GM12878 (cell line): ENCODE results near the gene SLC66A3. TPM values are rescaled to one million over a fixed set of nuclear protein-coding genes. Genes with fewer than 3 reads are reported as not detected.

Source experiments
- ATAC-seq: fragments of 200-7000 bp; cut with Tn5 transposase; 3 replicates; pipeline ENCODE4 v1.9.1; 2020; ENCODE audit warnings: mild to moderate bottlenecking, moderate library complexity
- BruUV-seq: library from RNA; stranded (reverse); fragments of 400-500 nt; replicated peaks from 2 replicates; lab custom pipeline; 2021; lab: Mats Ljungman, UMichigan
- CTCF ChIA-PET: fragments of 300-600 bp; sonication (Branson Sonifier 250); formaldehyde crosslinking; extraction: SDS; loops from one replicate; lab custom pipeline; 2021; ENCODE audit warnings: inconsistent platforms; lab: Yijun Ruan, JAX
- POLR2A ChIA-PET: fragments of 350-600 bp; formaldehyde crosslinking; extraction: SDS; loops from one replicate; lab custom pipeline; 2021; ENCODE audit warnings: inconsistent platforms; lab: Charles Lee
- RAD21 ChIA-PET: fragments of 300-600 bp; sonication (Branson Sonifier 250); formaldehyde crosslinking; loops from one replicate; lab custom pipeline; 2023; ENCODE audit warnings: antibody characterized with exemption; ENCODE audit not compliant: unreplicated experiment; lab: Charles Lee
- SMC1A ChIA-PET: fragments of 300-600 bp; sonication (Branson Sonifier 250); formaldehyde crosslinking; loops from one replicate; lab custom pipeline; 2023; ENCODE audit not compliant: unreplicated experiment, uncharacterized antibody; lab: Charles Lee
- DNase-seq: peaks from one replicate; pipeline ENCODE4 v3.0.0-alpha.2; 2011; ENCODE audit warnings: low read depth, low spot score
- FAIRE-seq: peaks from 3 replicates; lab custom pipeline; 2011; peaks lifted over from hg19 to GRCh38; lab: Jason Lieb, UNC
- H2AFZ ChIP-seq: 2 replicates; pipeline ENCODE4 v1.6.0; 2011; ENCODE audit warnings: low read depth, low read length, control low read depth; ENCODE audit not compliant: control insufficient read depth
- H3K27ac ChIP-seq: 2 replicates; pipeline ENCODE4 v1.5.1; 2011; ENCODE audit warnings: control low read depth; ENCODE audit not compliant: control insufficient read depth, insufficient read depth
- H3K27me3 ChIP-seq, 2 experiments: replicated peaks in 1 of 2; 2 replicates each; pipeline versions ENCODE4 v1.6.0 to v1.6.1; 2011; ENCODE audit warnings: low read length in 1 of 2; ENCODE audit not compliant: control insufficient read depth in 2 of 2, insufficient read depth in 2 of 2
- H3K36me3 ChIP-seq, 2 experiments: 2 replicates each; pipeline ENCODE4 v1.5.1; 2011; ENCODE audit warnings: low read length in 1 of 2; ENCODE audit not compliant: control insufficient read depth in 2 of 2, insufficient read depth in 2 of 2
- H3K4me1 ChIP-seq: 2 replicates; pipeline ENCODE4 v1.6.1; 2011; ENCODE audit warnings: mild to moderate bottlenecking, low read length, moderate library complexity, mixed read lengths; ENCODE audit not compliant: control insufficient read depth, insufficient read depth
- H3K4me2 ChIP-seq: 2 replicates; pipeline ENCODE4 v1.6.0; 2011; ENCODE audit warnings: control low read depth; ENCODE audit not compliant: control insufficient read depth, insufficient read depth
- H3K4me3 ChIP-seq: fragments of 200-600 bp; sonication (generic); 2 replicates; pipeline ENCODE4 v1.5.1; 2016
- H3K79me2 ChIP-seq: 2 replicates; pipeline ENCODE4 v1.6.0; 2011; ENCODE audit warnings: low read length; ENCODE audit not compliant: control insufficient read depth, insufficient read depth
- H3K9ac ChIP-seq: 2 replicates; pipeline ENCODE4 v1.8.0; 2011; ENCODE audit warnings: low read length, control low read depth, mixed read lengths; ENCODE audit not compliant: control insufficient read depth, insufficient read depth
- H3K9me3 ChIP-seq: replicated peaks from 3 replicates; pipeline ENCODE4 v1.5.1; 2011; ENCODE audit warnings: mild to moderate bottlenecking, low read length; ENCODE audit not compliant: control insufficient read depth, insufficient read depth
- H4K20me1 ChIP-seq: 2 replicates; pipeline ENCODE4 v1.6.0; 2011; ENCODE audit not compliant: control insufficient read depth, insufficient read depth
- CBX3 ChIP-seq: fragments of 200-600 bp; sonication (generic); IDR thresholded peaks from 2 replicates; pipeline ENCODE4 v1.6.1; 2016; ENCODE audit warnings: low read depth, borderline replicate concordance
- FOS ChIP-seq: IDR thresholded peaks from 3 replicates; pipeline ENCODE4 v1.6.1; 2011; ENCODE audit warnings: borderline replicate concordance; ENCODE audit not compliant: insufficient read length; ENCODE audit errors: extremely low read depth
- FOXM1 ChIP-seq: IDR thresholded peaks from 2 replicates; pipeline ENCODE4 v1.6.1; 2012; ENCODE audit warnings: low read depth, mild to moderate bottlenecking, inconsistent platforms, low read length, moderate library complexity
- MTA3 ChIP-seq: IDR thresholded peaks from 2 replicates; pipeline ENCODE4 v1.6.1; 2012; ENCODE audit warnings: low read length, inconsistent platforms, borderline replicate concordance
- WGBS: methylation state at CpG from one replicate; pipeline ENCODE4 v1.1.6; 2016; ENCODE audit warnings: low lambda C conversion rate; ENCODE audit not compliant: insufficient replicate concordance, insufficient coverage; ENCODE audit errors: missing lambda C conversion rate; 5-methylcytosine and 5-hydroxymethylcytosine counted together
- in situ Hi-C: fragments of 300-500 bp; cut with MboI; formaldehyde crosslinking; loops from 9 replicates; pipeline ENCODE4 v1.14.3; 2018; ENCODE audit warnings: mixed read lengths
- intact Hi-C: fragments of 100-400 bp; cut with micrococcal nuclease; formaldehyde crosslinking; loops from one replicate; pipeline ENCODE4 v1.14.2; 2022; ENCODE audit not compliant: unreplicated experiment
- polyA plus RNA-seq, 11 experiments: library from polyadenylated mRNA; depleted of rRNA in 4 of 11; unstranded in 6 of 11; stranded (reverse) in 5 of 11; fragments of >200 nt; fragmentation: Nextera tagmentation in 4 of 11; fragmentation: Illumina TruSeq in 1 of 11; extraction: Ambion mirVana in 4 of 11; extraction: Trizol in 1 of 11; gene quantifications; 1 replicate in 1 of 11; 2 replicates in 10 of 11; pipeline versions ENCODE4 v1.2.1 to v1.2.3, GENCODE V29; 2011 to 2016; ENCODE audit warnings: inconsistent platforms in 2 of 11, missing spikeins in 2 of 11, low read depth in 1 of 11
- total RNA-seq, 4 experiments: library from RNA; depleted of rRNA in 3 of 4; stranded (reverse); fragments of >200 nt in 3 of 4; fragmentation: Illumina TruSeq in 1 of 4; extraction: Trizol in 1 of 4; gene quantifications; 2 replicates each; pipeline versions ENCODE4 v1.2.1 to v1.2.3, GENCODE V29; 2013 to 2021
- TF ChIP-seq, protein P1 (sequence below): fragments of 450-650 bp; IDR thresholded peaks from 2 replicates; pipeline ENCODE4 v1.6.1; 2017; ENCODE audit warnings: low read depth, mild to moderate bottlenecking, moderate library complexity
- TF ChIP-seq, protein P2 (sequence below): IDR thresholded peaks from 2 replicates; pipeline ENCODE4 v1.6.1; 2011; ENCODE audit warnings: mild to moderate bottlenecking, low read depth, low read length, moderate library complexity; ENCODE audit not compliant: insufficient replicate concordance

SLC66A3 gene
- total and polyA plus RNA-seq, 10 of the 15 experiments (the other 5 are each of a cell fraction or from before 2014, with no cell fraction given), result 1.4 to 14.2 (median 6.4) TPM

DNA sequence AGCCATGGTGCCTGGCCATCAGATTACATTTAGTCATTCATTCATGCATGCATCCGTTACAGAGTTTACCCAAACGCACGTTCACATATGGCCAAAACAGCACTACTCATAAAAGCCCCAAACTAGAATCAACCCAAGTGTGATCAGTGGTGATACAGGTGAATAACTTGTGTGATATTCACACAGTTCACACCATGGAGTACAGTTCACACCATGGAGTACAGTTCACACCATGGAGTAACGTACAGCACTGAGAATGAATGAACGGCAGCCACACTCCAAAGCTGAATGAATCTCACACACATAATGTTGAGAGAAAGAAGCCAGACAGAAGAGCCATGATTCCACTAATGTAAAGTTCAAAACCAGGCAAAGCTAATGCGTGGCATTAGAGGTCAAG is 12.3 kb upstream of the SLC66A3 start:
- POLR2A ChIA-PET, result interaction anchor here (0.7 kb wide), 1 partner anchor 19 kb away, joined by 7 read pairs; no protein-coding TSS in a partner anchor
- intact Hi-C loops (no loop called here), in situ Hi-C loops (no loop called here)
- Histone ChIP-seq H3K79me2 (no peaks in the 10 kb centered on the region), H2AFZ (no peak overlapping the region), H3K36me3 (no peaks in the 10 kb centered on the region), H3K9me3 (no peaks in the 10 kb centered on the region; the same call in 2 of the 3 replicates), H3K27ac (no peak overlapping the region), H3K4me1 (no peaks in the 10 kb centered on the region), H4K20me1 (no peaks in the 10 kb centered on the region), H3K4me3 (no peak overlapping the region), H3K9ac (no peak overlapping the region), H3K4me2 (no peak overlapping the region), H3K27me3 (peaks cover 0 to 3% of the 10 kb centered on the region in 2 experiments; a peak in 1 of 4 replicates)
- FAIRE-seq (no peak), ATAC-seq (no peak), DNase-seq (no peak)
- CTCF ChIA-PET, result interaction anchor here (0.7 to 1.4 kb wide), 2 partner anchors 304 to 443 kb away, joined by 3 read pairs; no protein-coding TSS in a partner anchor
- 16% methylated on average over 6 of the region's 6 CpGs for WGBS
- SMC1A ChIA-PET, result interaction anchor here (0.7 kb wide), 1 partner anchor 24 kb away, joined by 3 read pairs; no protein-coding TSS in a partner anchor
- BruUV-seq, result no TSS peak
- RAD21 ChIA-PET, result no interaction called here
- TF ChIP-seq FOXM1 (no peak), MTA3 (no peak), CBX3 (no peak), FOS (no peak)
- TF ChIP-seq, protein P1, sequence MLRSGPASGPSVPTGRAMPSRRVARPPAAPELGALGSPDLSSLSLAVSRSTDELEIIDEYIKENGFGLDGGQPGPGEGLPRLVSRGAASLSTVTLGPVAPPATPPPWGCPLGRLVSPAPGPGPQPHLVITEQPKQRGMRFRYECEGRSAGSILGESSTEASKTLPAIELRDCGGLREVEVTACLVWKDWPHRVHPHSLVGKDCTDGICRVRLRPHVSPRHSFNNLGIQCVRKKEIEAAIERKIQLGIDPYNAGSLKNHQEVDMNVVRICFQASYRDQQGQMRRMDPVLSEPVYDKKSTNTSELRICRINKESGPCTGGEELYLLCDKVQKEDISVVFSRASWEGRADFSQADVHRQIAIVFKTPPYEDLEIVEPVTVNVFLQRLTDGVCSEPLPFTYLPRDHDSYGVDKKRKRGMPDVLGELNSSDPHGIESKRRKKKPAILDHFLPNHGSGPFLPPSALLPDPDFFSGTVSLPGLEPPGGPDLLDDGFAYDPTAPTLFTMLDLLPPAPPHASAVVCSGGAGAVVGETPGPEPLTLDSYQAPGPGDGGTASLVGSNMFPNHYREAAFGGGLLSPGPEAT, result 0 out of 2 replicates have a peak, but pooled peaks have one; percentile 28
- TF ChIP-seq, protein P2, sequence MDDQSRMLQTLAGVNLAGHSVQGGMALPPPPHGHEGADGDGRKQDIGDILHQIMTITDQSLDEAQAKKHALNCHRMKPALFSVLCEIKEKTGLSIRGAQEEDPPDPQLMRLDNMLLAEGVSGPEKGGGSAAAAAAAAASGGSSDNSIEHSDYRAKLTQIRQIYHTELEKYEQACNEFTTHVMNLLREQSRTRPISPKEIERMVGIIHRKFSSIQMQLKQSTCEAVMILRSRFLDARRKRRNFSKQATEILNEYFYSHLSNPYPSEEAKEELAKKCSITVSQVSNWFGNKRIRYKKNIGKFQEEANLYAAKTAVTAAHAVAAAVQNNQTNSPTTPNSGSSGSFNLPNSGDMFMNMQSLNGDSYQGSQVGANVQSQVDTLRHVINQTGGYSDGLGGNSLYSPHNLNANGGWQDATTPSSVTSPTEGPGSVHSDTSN, result no peak
